A673 (cell line): ENCODE data around the gene KCNK7. TPM values are rescaled to one million over a fixed set of nuclear protein-coding genes. Genes with fewer than 3 reads are reported as not detected.

Experiments used
- BruUV-seq: library from RNA; stranded (reverse); fragments of 400-500 nt; replicated peaks from 2 replicates; lab custom pipeline; 2021; lab: Mats Ljungman, UMichigan
- CTCF ChIA-PET: fragments of 300-600 bp; sonication (Branson Sonifier 250); formaldehyde crosslinking; loops from one replicate; lab custom pipeline; 2022; ENCODE audit warnings: antibody characterized with exemption; lab: Charles Lee
- POLR2A ChIA-PET: fragments of 300-600 bp; sonication (Branson Sonifier 250); formaldehyde crosslinking; loops from one replicate; lab custom pipeline; 2022; ENCODE audit warnings: antibody characterized with exemption; ENCODE audit not compliant: low non-redundant PET; lab: Charles Lee
- DNase-seq: peaks from one replicate; pipeline ENCODE4 v3.0.0-alpha.2; 2015; ENCODE audit warnings: low spot score
- H3K27ac ChIP-seq: fragments of 200-600 bp; sonication (generic); 2 replicates; pipeline ENCODE4 v1.5.1; 2016; ENCODE audit warnings: mixed run types, low read depth, mild to moderate bottlenecking, mixed read lengths, antibody characterized with exemption, low read length; ENCODE audit not compliant: poor library complexity, severe bottlenecking
- H3K27me3 ChIP-seq: fragments of 200-600 bp; sonication (generic); replicated peaks from 2 replicates; pipeline ENCODE4 v1.6.1; 2017; ENCODE audit warnings: mixed run types, low read depth, mild to moderate bottlenecking, mixed read lengths, antibody characterized with exemption, low read length; ENCODE audit not compliant: insufficient read depth, poor library complexity
- H3K36me3 ChIP-seq: fragments of 200-600 bp; sonication (generic); 2 replicates; pipeline ENCODE4 v1.6.1; 2016; ENCODE audit warnings: mixed run types, mild to moderate bottlenecking, mixed read lengths, antibody characterized with exemption, low read length; ENCODE audit not compliant: insufficient read depth, poor library complexity, severe bottlenecking
- H3K4me1 ChIP-seq: fragments of 200-600 bp; sonication (generic); 2 replicates; pipeline ENCODE4 v1.6.1; 2017; ENCODE audit warnings: mixed run types, mild to moderate bottlenecking, mixed read lengths, antibody characterized with exemption, low read length; ENCODE audit not compliant: insufficient read depth, poor library complexity, severe bottlenecking
- H3K4me3 ChIP-seq: fragments of 200-600 bp; sonication (generic); 2 replicates; pipeline ENCODE4 v1.5.1; 2016; ENCODE audit warnings: low read depth, mixed run types, mild to moderate bottlenecking, mixed read lengths, low read length; ENCODE audit not compliant: poor library complexity, severe bottlenecking
- H3K9me3 ChIP-seq: fragments of 200-600 bp; sonication (generic); 2 replicates; pipeline ENCODE4 v1.6.1; 2016; ENCODE audit warnings: mixed run types, low read depth, mild to moderate bottlenecking, mixed read lengths, antibody characterized with exemption, low read length; ENCODE audit not compliant: poor library complexity, severe bottlenecking
- EZH2 ChIP-seq: fragments of 200-600 bp; sonication (generic); IDR thresholded peaks from 2 replicates; pipeline ENCODE4 v1.6.1; 2017; ENCODE audit warnings: borderline replicate concordance, low read depth, mild to moderate bottlenecking, mixed read lengths, antibody characterized with exemption, low read length; ENCODE audit not compliant: poor library complexity, severe bottlenecking
- intact Hi-C: fragments of 100-400 bp; cut with micrococcal nuclease; formaldehyde crosslinking; loops from one replicate; pipeline ENCODE4 v1.10.0; 2022; ENCODE audit not compliant: unreplicated experiment
- total RNA-seq: library from RNA; stranded (reverse); gene quantifications from 2 replicates; pipeline ENCODE4 v1.2.3, GENCODE V29; 2021
- TF ChIP-seq, protein P1 (sequence below): fragments of 300-800, 200-600 bp; sonication (generic); conservative IDR thresholded peaks from 2 replicates; pipeline ENCODE4 v1.5.1; 2017; ENCODE audit warnings: low read depth, mild to moderate bottlenecking, antibody characterized with exemption, low read length, moderate library complexity, mixed read lengths

KCNK7 gene
- total RNA-seq, 1 experiment from 2014 or later: 2.3 TPM

- Histone ChIP-seq H3K36me3 (peaks cover 9% of the 10 kb centered on the region), H3K27me3 (no peaks in the 10 kb centered on the region), H3K27ac (peak overlapping the region; percentile 25), H3K4me1 (peaks cover 14% of the 10 kb centered on the region), H3K9me3 (no peaks in the 10 kb centered on the region), H3K4me3 (no peak overlapping the region)
- POLR2A ChIA-PET: interaction anchor here (0.6 kb wide), 1 partner anchor 24 kb away, joined by 3 read pairs; no protein-coding TSS in a partner anchor
- CTCF ChIA-PET: no interaction called here
- no TSS peak for BruUV-seq
- TF ChIP-seq, protein P1, sequence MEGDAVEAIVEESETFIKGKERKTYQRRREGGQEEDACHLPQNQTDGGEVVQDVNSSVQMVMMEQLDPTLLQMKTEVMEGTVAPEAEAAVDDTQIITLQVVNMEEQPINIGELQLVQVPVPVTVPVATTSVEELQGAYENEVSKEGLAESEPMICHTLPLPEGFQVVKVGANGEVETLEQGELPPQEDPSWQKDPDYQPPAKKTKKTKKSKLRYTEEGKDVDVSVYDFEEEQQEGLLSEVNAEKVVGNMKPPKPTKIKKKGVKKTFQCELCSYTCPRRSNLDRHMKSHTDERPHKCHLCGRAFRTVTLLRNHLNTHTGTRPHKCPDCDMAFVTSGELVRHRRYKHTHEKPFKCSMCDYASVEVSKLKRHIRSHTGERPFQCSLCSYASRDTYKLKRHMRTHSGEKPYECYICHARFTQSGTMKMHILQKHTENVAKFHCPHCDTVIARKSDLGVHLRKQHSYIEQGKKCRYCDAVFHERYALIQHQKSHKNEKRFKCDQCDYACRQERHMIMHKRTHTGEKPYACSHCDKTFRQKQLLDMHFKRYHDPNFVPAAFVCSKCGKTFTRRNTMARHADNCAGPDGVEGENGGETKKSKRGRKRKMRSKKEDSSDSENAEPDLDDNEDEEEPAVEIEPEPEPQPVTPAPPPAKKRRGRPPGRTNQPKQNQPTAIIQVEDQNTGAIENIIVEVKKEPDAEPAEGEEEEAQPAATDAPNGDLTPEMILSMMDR: no peak
- TF ChIP-seq EZH2: no peak
- peak; percentile 73 for DNase-seq
- intact Hi-C loops: no loop called here
Observed at GRCh38 chr11:65553301-65554001, 42.1 kb downstream of the KCNK7 start.

- BruUV-seq: no TSS peak
- no peak for DNase-seq
- no peak overlapping the region for H3K4me3 ChIP-seq
- no peaks in the 10 kb centered on the region for H3K27me3 ChIP-seq
- intact Hi-C loops: no loop called here
- no peak overlapping the region for H3K27ac ChIP-seq
- no peaks in the 10 kb centered on the region for H3K9me3 ChIP-seq
- H3K36me3 ChIP-seq: peaks cover 10% of the 10 kb centered on the region
- H3K4me1 ChIP-seq: peaks cover 14% of the 10 kb centered on the region
- CTCF ChIA-PET: no interaction called here
- TF ChIP-seq, protein P1: no peak
- no peak for TF ChIP-seq EZH2
- POLR2A ChIA-PET: no interaction called here
Observed at GRCh38 chr11:65552388-65552951, 43.1 kb downstream of the KCNK7 start.

- Histone ChIP-seq H3K4me3 (no peak overlapping the region), H3K27me3 (no peaks in the 10 kb centered on the region), H3K9me3 (no peaks in the 10 kb centered on the region), H3K4me1 (peaks cover 13% of the 10 kb centered on the region), H3K36me3 (peaks cover 11% of the 10 kb centered on the region), H3K27ac (no peak overlapping the region)
- intact Hi-C loops: no loop called here
- TF ChIP-seq EZH2: no peak
- TF ChIP-seq, protein P1: peak; percentile 73
- ChIA-PET POLR2A (no interaction called here), CTCF (no interaction called here)
- peak; percentile 66 for DNase-seq
- no TSS peak for BruUV-seq
Observed at GRCh38 chr11:65551572-65552387, 43.8 kb downstream of the KCNK7 start.
